GM12892 (cell line): ENCODE data around the gene PTER.

Experiments
- POLR2A ChIP-seq: IDR thresholded peaks from 2 replicates; pipeline ENCODE4 v1.6.1; 2011; ENCODE audit warnings: low read depth, low read length, control low read depth
- POLR2AphosphoS5 ChIP-seq: IDR thresholded peaks from 2 replicates; pipeline ENCODE4 v1.6.1; 2011; ENCODE audit warnings: low read depth, low read length, control low read depth
- TAF1 ChIP-seq: IDR thresholded peaks from 2 replicates; pipeline ENCODE4 v1.6.1; 2011; ENCODE audit warnings: low read depth, mild to moderate bottlenecking, control low read depth, low read length, borderline replicate concordance

- TF ChIP-seq POLR2A (no peak), POLR2AphosphoS5 (no peak), TAF1 (no peak)
Measured at GRCh38 chr10:16481052-16481728, 44.4 kb downstream of the PTER start.
